Dedifferentiated amniotic fluid mesenchymal stem cell (primary cell): Measurements from ENCODE around the gene RNPEPL1.

Experiments
- DNase-seq: peaks from one replicate; pipeline ENCODE4 v3.0.0-alpha.2; 2016; ENCODE audit errors: extremely low spot score

RNPEPL1 gene

DNA sequence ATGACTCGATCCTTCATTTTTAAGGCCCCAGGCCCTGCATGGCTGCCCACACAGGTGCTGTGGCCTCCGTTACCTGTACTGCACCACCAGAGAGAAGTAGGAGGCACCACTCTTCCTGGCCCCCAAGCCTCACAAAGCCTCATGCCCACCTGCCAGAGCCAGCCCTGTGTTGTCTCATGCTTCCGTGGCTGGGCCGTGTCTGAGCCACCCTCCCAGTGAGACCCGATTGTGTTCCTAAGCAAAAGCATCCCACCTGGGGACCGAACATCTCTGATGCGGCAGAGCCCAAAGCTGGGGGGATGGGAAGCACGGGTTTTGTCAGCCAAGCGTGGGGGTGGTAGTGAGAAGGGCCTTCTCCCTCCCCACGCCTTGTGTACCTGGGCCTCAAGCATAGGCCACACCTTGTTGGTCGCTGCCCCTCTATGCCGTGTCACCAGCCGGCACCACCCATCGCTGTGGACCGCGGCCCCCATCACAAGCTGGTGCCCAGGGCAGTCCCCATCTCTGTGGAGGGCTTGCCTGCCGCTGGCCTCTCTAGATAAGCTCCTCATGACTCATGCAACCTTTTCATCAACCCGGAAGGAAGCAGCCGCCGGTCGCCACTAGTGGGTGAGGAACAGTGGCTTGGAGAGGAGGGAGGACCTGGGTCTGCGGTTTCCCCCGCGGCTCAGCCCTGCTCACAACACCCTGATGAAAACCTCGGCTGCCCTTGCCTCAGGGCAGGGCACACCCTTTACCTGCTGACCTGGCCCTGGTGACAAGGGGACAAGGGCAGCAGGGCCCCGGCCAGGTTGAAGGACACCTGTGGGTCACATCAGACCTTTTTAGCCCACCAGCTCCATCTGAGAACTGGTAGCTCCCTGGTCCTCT is 2.7 kb upstream of the RNPEPL1 start:
- DNase-seq: no peak

DNA sequence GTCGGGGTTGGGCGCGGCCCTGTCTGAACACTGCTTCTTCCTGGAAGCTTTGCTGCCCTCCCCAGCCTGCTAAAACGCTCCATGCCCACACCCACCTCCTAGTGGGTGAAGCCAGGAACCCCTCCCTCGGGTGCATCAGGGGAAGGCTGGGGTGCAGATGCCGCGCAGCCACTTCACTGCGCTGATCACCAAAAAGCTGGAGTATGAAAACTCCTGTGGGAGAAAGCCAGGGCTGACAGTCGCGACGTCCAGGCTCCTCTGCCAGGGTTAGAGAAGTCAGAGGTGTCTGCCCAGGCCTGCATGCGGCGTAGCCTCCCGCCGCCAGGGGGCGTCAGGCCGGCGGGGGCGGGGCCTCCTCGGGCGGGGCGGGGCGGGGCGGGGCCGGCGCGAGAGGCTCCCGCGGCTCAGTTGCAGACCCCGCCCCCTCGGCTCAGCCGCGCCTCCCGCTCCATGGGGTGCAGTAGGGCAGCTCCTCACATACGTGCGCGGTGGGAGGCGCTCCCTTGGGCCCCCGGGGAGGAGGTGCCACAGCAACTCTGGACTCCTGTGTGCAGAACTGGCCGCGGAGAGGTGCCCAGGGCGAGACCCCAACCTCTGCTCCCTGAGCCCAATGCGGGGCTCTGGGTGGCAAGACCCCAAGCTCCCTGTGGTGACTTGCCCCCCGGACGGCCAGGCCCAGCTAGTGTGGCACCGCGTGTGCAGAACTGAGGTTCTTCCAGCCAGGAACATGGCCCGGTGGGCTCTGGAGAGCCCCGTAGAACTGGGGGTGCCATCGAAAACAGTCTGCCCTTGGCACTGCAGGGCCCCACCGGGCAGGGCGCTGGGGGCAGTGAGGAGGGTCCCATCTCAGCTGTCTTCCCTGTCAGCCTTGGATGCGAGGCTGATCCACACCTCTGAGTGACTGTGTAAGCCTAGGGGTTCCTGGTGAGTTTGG is 1.8 kb upstream of the RNPEPL1 start:
- peak; percentile 36 for DNase-seq

DNA sequence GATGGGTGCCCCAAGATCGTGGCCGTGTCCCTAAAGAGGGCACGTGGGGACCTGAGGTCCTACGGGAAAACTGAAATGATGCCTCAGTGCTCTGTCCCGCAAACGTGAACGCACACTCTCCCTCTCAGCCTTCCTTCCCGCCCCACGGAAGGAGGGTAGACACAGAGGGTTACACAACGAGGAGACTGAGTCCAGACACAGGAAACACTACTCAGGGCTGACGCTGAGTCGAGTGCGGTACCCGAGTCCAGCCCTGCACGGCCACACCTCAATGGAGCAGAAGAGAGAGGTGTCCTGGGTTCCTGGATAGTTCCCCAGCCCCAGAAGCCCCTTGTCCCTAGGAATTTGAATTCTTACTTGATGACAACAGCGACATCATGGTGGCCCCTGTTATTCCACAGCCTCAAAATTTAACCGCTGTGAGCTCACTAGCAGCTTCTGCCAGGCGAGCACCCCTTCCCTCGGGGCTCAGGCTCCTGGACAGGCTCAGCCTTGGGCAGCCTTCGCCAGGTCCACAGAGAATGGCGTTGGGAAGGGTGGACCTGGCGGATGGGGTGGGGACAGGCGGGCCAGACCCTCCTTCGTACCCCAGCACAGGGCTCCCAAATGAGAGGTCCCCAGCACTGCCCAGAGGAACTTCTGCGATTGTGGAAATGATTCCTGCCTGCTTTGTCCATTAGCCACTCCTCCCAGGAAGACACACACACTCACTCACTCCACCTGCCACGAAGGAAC is 980 bp upstream of the RNPEPL1 start:
- no peak for DNase-seq

DNA sequence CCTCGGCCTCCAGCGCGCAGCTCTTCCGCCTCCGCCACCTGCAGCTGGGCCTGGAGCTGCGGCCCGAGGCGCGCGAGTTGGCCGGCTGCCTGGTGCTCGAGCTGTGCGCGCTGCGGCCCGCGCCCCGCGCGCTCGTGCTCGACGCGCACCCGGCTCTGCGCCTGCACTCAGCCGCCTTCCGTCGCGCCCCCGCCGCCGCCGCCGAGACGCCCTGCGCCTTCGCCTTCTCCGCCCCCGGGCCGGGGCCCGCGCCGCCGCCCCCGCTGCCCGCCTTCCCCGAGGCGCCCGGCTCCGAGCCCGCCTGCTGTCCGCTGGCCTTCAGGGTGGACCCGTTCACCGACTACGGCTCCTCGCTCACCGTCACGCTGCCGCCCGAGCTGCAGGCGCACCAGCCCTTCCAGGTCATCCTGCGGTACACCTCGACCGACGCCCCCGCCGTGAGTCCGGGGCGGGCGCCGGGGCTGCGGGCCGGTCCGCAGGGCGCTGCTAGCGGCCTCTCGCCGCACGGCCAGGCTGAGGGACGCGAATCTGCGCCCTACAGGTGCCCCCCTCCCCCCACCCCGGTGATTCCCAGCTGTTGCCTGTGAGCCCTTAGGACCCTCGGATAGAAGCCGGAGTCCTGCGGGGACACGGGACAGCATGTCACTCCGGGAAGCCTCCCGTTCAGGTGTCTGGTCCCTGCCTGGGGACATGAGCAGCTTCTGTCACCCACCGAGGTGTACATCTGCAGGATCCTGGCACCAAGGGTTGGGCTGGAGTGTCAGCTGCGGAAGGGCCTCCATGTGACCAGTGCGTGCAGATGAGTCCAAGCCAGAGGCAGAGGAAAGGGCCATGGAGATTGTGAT is 616 bp downstream of the RNPEPL1 start:
- peak; percentile 38 for DNase-seq

DNA sequence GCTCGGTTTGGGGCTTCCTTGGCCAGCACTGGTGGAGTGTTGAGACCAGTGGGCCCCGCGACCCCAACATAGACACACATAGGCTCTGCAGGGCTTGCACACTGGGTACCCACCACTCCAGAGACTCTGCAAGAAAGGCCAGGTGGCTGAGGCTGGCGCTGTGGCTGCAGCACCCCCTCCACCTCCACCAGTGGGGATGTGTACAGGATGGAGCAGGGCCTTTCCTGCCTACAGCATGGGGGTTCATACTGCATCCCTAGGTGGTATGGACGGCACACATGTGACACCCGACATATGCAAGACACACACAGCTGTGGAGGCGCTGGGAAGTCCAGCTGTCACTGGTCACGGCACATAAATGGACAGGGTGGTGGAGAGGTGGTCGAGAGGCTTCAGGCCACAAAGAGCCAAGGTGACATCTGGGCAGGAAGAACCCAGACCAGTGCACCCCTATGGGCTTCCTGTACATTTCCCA is 1.3 kb downstream of the RNPEPL1 start:
- DNase-seq: no peak

DNA sequence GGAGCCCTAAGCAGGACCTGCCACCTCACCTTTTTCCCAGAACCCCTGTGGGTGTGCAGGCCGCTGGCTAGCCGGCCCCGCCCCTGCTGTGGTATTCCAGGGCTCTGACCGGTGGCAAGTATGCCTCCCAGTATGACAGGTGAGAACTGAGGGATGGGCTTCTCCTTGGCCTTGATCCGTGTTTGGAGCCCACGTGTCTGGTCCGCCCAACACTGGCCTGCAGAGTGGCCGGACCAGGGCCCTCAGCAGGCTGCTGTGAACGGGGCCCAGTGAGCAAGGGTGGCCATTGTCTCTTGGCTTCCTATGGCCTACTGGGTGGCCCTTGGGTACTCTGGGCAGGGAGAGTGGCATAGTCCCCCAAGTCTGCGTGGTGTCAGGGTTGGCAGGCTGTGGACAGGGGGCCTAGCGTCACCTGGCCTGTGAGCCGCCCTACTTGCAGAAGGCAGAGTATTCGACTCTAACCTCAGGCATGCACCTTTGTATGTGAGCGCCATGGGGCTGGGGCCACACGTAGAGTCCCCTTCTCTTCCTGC is 1.8 kb downstream of the RNPEPL1 start:
- no peak for DNase-seq

DNA sequence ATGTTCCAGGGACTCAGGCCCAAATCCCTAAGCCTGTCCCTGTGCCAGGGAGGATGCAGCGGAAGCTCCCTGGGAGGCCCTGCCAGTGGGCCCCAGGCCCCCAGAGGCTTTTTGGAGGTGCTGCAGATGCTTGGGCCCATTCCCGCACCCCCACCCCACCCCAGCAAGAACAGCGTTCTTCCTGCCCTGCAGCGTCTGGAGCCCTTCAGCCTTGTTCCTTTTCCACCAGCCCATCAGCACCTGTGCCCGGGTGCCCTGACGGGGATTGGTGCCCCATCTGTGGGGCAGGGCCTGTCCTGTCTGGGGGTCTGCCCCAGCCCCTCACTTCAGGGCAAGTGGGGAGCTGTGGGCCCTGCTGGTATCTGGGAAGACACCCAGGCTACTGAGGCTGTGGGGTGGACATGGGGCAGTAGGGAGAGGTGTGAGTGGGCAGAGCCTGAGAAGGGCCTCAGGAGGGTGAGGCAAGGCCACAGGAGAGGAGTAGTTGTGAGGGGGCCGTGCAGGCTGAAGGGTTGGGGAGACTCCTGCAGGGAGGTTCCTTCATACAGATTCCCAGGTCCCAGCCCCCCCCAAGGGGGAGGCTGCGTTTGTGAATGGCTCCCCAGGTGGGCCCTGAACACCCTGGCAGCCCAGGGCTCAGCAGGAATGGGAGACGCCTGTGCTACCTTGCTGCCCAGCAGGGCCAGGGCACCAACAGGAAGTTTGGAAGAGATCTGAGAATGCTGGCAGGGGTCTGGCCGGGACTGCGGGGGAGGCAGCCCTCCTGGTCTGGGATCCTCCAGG is 2.4 kb downstream of the RNPEPL1 start:
- no peak for DNase-seq

DNA sequence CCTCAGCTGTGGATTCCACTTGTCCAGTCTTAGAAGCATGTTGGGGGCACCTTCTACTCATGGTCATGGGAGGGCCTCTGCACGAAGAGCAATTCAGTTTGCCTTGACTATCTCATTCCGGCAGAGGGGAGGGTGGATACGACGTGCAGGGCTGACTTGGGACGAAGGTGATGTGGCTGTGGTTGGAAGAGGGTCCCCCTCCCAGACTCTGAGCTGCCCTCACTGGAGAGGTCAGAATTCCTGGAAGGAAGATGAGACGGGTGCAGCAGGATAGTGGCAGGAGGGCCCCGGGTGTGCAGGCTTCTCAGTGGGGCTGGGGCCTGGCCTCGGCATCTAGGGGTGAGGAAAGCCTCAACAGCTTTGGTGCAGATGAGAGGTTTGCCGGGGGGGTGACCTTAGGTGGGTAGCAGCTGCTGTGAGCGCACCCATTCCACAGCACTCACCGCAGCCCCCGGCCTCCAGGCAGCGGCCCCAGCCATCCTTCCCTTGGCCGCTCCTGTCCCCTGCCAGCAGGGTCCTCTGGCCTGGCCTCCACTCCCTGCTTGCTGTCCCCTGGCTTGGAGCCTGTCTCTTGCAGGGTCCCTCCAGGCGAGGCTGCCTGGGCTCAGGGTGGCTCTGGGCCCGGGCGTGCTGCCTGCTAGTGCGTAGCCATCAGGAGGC is 3.2 kb downstream of the RNPEPL1 start:
- no peak for DNase-seq

DNA sequence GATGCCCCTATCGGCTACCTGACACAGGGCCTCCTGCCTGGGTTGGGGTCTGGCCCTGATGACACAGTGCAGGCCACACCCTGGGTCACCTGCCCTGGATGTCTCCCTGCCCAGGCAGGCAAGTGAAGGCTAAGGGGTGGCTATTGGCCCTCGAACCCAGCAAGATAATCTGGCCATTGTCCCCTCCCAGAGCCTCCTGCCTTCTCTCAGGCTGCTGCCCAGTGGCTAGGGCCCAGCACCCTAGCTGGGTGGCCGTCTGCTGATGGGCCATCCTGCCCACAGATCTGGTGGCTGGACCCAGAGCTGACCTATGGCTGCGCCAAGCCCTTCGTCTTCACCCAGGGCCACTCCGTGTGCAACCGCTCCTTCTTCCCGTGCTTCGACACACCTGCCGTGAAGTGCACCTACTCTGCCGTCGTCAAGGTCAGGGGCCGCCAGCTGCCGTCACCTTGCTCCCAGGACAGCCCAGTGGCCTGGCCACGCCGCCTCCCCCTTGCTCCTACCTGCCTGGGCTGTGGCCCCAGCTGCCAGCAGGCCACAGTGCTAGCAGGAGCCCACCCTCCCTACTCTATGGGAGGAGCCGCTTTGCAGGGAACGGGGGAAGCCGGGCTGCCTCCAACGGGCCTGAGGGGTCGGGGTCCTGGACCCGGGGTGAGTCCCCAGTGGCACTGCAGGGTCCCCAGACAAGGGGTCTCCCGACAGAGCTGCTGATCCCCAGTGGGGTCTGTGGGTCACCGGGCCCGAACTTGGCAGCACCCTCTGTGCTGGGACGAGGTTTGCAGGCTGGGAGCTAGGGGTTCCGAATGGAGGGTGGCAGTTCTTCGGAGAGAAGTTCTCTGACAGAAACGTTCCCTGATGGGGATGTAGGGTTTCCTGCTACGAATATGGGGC is 4.1 kb downstream of the RNPEPL1 start:
- DNase-seq: no peak

DNA sequence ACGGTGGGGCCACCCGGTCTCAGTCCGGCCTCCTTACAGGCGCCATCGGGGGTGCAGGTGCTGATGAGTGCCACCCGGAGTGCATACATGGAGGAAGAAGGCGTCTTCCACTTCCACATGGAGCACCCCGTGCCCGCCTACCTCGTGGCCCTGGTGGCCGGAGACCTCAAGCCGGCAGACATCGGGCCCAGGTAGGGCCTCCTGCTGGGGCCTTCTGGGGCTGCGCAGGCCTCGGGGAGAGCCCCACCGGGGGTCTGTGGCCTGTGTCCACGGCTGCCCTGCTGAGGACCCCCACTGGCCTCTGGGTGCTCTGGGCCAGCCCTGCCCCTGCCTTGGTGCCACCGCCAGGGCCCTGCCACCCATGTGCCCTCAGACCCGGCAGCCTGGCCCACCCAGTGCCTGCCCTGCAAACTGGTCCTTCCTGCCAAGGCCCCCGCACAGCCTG is 4.8 kb downstream of the RNPEPL1 start:
- DNase-seq: no peak

DNA sequence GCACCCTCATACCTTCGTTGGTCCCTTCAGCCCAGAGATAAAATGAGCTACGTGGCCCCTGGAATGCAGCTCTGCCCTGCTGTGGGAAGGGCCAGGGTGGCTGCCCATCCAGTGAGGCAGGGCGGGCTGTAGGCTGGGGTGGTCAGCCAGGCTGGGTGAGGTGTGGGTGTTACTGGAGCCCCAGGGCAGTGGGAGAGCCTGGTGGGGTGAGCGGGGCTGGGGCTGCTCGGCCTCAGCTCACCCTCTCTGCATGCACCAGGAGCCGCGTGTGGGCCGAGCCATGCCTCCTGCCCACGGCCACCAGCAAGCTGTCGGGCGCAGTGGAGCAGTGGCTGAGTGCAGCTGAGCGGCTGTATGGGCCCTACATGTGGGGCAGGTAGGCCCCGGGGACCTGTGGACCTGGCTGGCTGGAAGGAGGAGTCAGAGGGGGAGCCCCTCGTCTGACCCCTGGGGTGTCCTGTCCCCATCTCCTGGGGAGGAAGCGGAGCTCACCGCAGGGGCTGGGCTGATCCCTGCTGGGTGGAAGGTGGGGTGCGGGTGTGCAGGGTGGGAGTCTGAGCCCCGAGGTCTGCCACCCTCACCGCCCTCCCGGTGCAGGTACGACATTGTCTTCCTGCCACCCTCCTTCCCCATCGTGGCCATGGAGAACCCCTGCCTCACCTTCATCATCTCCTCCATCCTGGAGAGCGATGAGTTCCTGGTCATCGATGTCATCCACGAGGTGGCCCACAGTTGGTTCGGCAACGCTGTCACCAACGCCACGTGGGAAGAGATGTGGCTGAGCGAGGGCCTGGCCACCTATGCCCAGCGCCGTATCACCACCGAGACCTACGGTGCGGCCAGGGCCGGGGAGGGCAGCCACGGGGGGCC is 5.5 kb downstream of the RNPEPL1 start:
- DNase-seq: no peak

DNA sequence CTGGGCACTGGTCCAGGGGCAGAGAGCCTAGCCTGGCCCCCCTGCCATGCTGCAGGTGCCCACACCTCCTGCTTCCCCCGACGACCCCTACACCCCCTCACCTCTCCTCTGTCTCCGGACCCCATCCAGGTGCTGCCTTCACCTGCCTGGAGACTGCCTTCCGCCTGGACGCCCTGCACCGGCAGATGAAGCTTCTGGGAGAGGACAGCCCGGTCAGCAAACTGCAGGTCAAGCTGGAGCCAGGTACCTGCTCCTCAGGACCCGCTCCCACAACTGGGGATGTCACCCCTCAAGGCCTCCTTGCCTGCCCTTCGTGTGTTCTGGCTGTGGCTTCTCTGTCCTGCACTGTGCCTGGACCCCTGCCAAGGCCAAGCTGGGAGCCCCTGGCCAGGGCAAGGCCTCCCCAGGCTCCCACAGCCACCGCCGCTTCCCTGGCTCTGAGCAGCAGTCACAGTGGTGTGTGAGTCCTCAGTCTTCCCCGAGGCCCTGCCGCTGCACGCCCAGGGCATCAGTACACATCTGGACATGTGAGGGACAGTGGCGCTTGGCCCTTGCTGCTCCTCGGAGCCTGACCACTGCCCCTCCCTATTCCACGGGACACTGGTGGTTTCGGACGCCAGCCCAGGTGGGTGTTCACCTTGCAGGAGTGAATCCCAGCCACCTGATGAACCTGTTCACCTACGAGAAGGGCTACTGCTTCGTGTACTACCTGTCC is 6.3 kb downstream of the RNPEPL1 start:
- DNase-seq: no peak

DNA sequence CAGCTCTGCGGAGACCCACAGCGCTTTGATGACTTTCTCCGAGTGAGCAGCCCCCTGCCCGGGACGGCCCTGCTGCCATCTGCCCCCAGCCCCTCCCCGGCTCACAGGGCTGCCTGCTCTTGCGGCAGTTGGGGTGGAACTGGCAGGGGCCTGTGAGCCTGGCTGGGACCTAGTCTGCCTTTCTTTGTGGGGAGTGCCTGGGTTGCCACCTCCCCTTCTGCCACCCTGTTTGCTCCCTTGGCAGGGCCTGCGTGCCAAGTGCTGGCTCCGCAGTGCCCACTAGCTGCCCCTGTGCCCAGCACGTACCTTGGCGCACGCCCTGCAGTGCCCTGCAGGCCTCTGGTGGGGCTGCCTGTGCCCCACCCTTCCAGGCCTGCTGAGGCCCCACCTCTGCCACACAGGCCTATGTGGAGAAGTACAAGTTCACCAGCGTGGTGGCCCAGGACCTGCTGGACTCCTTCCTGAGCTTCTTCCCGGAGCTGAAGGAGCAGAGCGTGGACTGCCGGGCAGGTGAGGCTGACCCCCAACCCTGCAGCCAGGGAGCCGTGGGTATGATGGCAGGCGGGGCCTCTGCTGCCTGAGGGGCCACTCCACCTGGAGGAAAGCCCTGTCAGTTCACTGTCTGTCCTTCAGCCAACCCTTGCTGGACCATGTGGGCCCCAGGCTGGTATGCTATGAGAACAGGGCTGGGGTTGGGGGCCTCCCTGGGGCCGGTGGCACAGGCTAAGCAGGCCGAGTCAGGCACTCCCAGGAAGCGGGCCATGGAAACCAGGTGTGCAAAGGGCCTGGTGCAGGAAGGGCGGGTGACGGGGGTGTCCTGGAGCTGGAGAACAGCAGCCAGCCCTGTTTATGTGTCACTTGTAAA is 7.0 kb downstream of the RNPEPL1 start:
- DNase-seq: no peak

DNA sequence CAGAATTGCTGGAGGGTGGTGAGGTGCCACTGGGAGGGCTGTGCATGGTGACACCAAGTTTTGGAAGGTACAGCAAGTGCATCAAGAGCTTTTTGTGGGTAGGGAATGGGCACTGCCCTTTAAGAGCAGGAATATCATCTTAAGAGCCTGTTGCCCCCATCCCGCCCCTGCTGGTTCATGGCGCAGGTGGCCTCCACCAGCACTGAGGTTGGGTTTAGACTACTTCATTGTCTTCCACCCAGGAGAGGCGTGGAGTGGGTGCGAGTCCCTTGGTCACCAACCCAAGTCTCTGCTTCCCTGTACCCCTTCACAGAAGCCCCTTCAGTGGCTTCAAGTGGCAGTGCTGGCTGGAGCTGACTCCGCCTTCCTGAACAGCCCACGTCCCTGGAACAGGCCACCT is 7.8 kb downstream of the RNPEPL1 start:
- no peak for DNase-seq

DNA sequence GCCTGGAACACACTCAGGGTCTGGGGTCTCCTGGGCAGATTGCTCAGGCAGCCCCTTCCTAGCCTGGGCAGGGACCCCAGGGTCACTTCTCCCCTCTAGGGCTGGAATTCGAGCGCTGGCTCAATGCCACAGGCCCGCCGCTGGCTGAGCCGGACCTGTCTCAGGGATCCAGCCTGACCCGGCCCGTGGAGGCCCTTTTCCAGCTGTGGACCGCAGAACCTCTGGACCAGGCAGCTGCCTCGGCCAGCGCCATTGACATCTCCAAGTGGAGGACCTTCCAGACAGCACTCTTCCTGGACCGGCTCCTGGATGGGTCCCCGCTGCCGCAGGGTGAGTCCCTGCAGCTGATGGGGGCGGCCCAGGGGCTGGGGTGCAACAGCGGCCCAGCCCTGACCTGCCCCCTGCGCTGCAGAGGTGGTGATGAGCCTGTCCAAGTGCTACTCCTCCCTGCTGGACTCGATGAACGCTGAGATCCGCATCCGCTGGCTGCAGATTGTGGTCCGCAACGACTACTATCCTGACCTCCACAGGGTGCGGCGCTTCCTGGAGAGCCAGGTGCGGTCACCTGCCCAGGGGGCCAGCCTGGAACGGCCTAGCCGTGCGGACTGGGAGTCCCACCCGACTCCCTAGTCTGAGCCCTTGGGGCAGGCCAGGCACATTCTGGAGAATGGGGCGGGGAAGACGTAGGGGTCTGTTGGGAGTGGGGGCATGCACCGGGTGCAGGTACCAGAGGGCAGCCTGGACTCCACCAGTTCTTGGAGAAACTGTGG is 8.3 kb downstream of the RNPEPL1 start:
- DNase-seq: no peak
